Adrenal gland (tissue), 12 donors: ENCODE data around the gene CXorf38. TPM values are rescaled to one million over a fixed set of nuclear protein-coding genes. Genes with fewer than 3 reads are reported as not detected.

Source experiments
- DNase-seq, 7 donors: peaks; one replicate each; pipeline ENCODE4 v3.0.0-alpha.2; 2019 to 2020
- H3K27ac ChIP-seq, 5 donors: fragments of 200-600 bp; sonication (generic) in 4 of 5; 1 replicate in 3 of 5; 2 replicates in 2 of 5; pipeline versions ENCODE4 v1.5.1 to v1.8.0; 2016 to 2020; ENCODE audit warnings: mild to moderate bottlenecking in 1 of 5
- H3K27me3 ChIP-seq: fragments of 200-600 bp; 2 replicates; pipeline ENCODE4 v1.8.0; 2021
- H3K36me3 ChIP-seq, 2 donors: fragments of 200-600 bp; replicated peaks in 1 of 2; 1 replicate in 1 of 2; 2 replicates in 1 of 2; pipeline versions ENCODE4 v1.5.1 to v1.8.0; 2018 to 2022
- H3K4me1 ChIP-seq, 2 donors: fragments of 200-600 bp; replicated peaks in 1 of 2; 1 replicate in 1 of 2; 2 replicates in 1 of 2; pipeline versions ENCODE4 v1.5.1 to v1.8.0; 2018 to 2021
- H3K4me3 ChIP-seq, 4 donors: fragments of 200-600 bp; sonication (generic) in 3 of 4; one replicate each; pipeline ENCODE4 v1.5.1; 2016 to 2018
- H3K9me3 ChIP-seq, 3 donors: fragments of 200-600 bp; sonication (generic) in 1 of 3; replicated peaks in 1 of 3; 1 replicate in 2 of 3; 2 replicates in 1 of 3; pipeline versions ENCODE4 v1.5.1 to v1.8.0; 2016 to 2021
- POLR2A ChIP-seq, 2 donors: fragments of 450-650 bp; IDR thresholded peaks; one replicate each; pipeline ENCODE4 v1.6.1; 2017; ENCODE audit warnings: antibody characterized with exemption in 2 of 2, mild to moderate bottlenecking in 2 of 2, moderate library complexity in 1 of 2
- WGBS, 4 donors: extraction: QIAGEN DNeasy Blood & Tissue Kit in 2 of 4; methylation state at CpG; one replicate each; pipeline versions ENCODE4 v1.1.5 to v1.1.7; 2013 to 2017; 5-methylcytosine and 5-hydroxymethylcytosine counted together
- intact Hi-C, 2 donors: fragments of 100-400 bp; cut with DNase I; formaldehyde crosslinking; loops; one replicate each; pipeline versions ENCODE4 v1.14.1 to v1.15.0; 2022 to 2023
- polyA plus RNA-seq, 3 donors: library from polyadenylated mRNA; stranded (reverse); fragments of 200-250 nt in 2 of 3; fragments of 350-450 nt in 1 of 3; fragmentation: Illumina TruSeq in 1 of 3; extraction: RNeasy Lipid Tissue Mini Kit (QIAGEN cat#74804) in 1 of 3; gene quantifications; one replicate each; pipeline ENCODE4 v1.2.3, GENCODE V29; 2013 to 2014
- total RNA-seq, 9 donors: library from RNA; depleted of rRNA in 4 of 9; stranded (reverse); fragments of >200 nt in 4 of 9; fragments of 120-200 nt in 1 of 9; fragmentation: NEBNext Ultra II Directional in 1 of 9; extraction: Animal tissue kit (Norgen Biotek cat#: 25700) in 1 of 9; gene quantifications; one replicate each; pipeline versions ENCODE4 v1.1.0 to v1.2.4, GENCODE V29; 2013 to 2023
- TF ChIP-seq, protein P1 (sequence below), 6 experiments: fragments of 450-650 bp in 4 of 6; fragments of 200-600 bp in 2 of 6; sonication (generic) in 1 of 6; IDR thresholded peaks; 1 replicate in 5 of 6; 2 replicates in 1 of 6; pipeline versions ENCODE4 v1.5.1 to v1.8.0; 2016 to 2021; ENCODE audit warnings: antibody characterized with exemption in 6 of 6, mild to moderate bottlenecking in 2 of 6, moderate library complexity in 1 of 6
- donor health status: healthy with polysubstance abuse.
- donor health status: Bipolar disorder and iron deficiency.
- donor health status: DM: yes; HTN: yes; CAD: no.
- donor health status: DM: no; HTN: no; CAD: no.
- donor health status: DM: no; HTN: no; CAD: no.
- donor health status: DM: yes; HTN: yes; CAD: no.

Gene CXorf38
- total and polyA plus RNA-seq, 12 donors: 6.6 to 23.8 (median 17.7) TPM

GRCh38 chrX:40632199-40632598 is 15.2 kb downstream of the CXorf38 start:
- Histone ChIP-seq H3K4me3 (no peak overlapping the region), H3K27ac (no peak overlapping the region), H3K27me3 (peaks cover 3% of the 10 kb centered on the region), H3K9me3 (no peaks in the 10 kb centered on the region), H3K4me1 (no peaks in the 10 kb centered on the region), H3K36me3 (peaks cover 0 to 84% of the 10 kb centered on the region in 2 donors)
- WGBS, 4 donors: 79 to 89% (median 85%) methylated on average over 3 to 4 of the region's 4 CpGs
- DNase-seq: no peak
- TF ChIP-seq, protein P1, sequence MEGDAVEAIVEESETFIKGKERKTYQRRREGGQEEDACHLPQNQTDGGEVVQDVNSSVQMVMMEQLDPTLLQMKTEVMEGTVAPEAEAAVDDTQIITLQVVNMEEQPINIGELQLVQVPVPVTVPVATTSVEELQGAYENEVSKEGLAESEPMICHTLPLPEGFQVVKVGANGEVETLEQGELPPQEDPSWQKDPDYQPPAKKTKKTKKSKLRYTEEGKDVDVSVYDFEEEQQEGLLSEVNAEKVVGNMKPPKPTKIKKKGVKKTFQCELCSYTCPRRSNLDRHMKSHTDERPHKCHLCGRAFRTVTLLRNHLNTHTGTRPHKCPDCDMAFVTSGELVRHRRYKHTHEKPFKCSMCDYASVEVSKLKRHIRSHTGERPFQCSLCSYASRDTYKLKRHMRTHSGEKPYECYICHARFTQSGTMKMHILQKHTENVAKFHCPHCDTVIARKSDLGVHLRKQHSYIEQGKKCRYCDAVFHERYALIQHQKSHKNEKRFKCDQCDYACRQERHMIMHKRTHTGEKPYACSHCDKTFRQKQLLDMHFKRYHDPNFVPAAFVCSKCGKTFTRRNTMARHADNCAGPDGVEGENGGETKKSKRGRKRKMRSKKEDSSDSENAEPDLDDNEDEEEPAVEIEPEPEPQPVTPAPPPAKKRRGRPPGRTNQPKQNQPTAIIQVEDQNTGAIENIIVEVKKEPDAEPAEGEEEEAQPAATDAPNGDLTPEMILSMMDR (IDR thresholded peaks at IDR 0.05): no peak
- no peak for TF ChIP-seq POLR2A (IDR thresholded peaks at IDR 0.05)
- intact Hi-C loops: no loop called here

- Histone ChIP-seq H3K4me3 (no peak overlapping the region), H3K9me3 (no peaks in the 10 kb centered on the region), H3K36me3 (peaks cover 0 to 51% of the 10 kb centered on the region in 2 donors), H3K27me3 (peaks cover 5% of the 10 kb centered on the region), H3K4me1 (no peaks in the 10 kb centered on the region), H3K27ac (no peak overlapping the region)
- intact Hi-C loops: no loop called here
- no peak for DNase-seq
- 85 to 88% (median 87%) methylated on average over 3 to 5 of the region's 5 CpGs for WGBS, 4 donors
- no peak for TF ChIP-seq POLR2A (IDR thresholded peaks at IDR 0.05)
- TF ChIP-seq, protein P1 (IDR thresholded peaks at IDR 0.05): no peak
These were observed 18.9 kb downstream of the CXorf38 start for GRCh38 chrX:40628506-40628905.

DNA sequence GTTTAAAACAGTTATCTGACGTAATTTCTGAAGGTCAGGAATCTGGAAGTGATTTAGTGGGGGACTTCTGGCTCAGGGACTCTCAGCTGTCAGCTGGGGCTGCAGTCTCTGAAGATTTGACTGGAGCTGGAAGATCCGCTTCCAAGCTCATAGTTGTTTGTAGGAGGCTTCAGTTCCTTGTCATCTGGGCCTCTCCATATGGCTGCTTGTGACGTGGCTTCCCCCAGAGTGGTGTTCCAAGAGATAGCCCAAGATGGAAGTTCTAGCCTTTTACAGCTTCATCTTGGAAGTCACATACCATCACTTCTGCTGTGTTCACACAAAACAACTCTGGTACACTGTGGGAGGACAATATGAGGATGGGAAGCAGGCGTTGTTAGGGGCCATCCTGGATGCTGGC is 22.1 kb downstream of the CXorf38 start:
- intact Hi-C loops: no loop called here
- Histone ChIP-seq H3K9me3 (no peaks in the 10 kb centered on the region), H3K4me1 (no peaks in the 10 kb centered on the region), H3K4me3 (no peak overlapping the region), H3K27ac (no peak overlapping the region), H3K36me3 (peaks cover 0 to 29% of the 10 kb centered on the region in 2 donors), H3K27me3 (peaks cover 3% of the 10 kb centered on the region)
- TF ChIP-seq, protein P1 (IDR thresholded peaks at IDR 0.05): no peak
- TF ChIP-seq POLR2A (IDR thresholded peaks at IDR 0.05): no peak
- WGBS, 4 donors: 75 to 86% (median 77%) methylated on average over 1 to 4 of the region's 4 CpGs
- DNase-seq: no peak

GRCh38 chrX:40623665-40624064 is 23.7 kb downstream of the CXorf38 start:
- Histone ChIP-seq H3K27me3 (peaks cover 3% of the 10 kb centered on the region), H3K9me3 (no peaks in the 10 kb centered on the region), H3K4me1 (no peaks in the 10 kb centered on the region), H3K27ac (no peak overlapping the region), H3K36me3 (peaks cover 0 to 13% of the 10 kb centered on the region in 2 donors), H3K4me3 (no peak overlapping the region)
- 82 to 92% (median 88%) methylated on average over 10 to 32 of the region's 32 CpGs for WGBS, 4 donors
- TF ChIP-seq, protein P1 (IDR thresholded peaks at IDR 0.05): no peak
- no peak for TF ChIP-seq POLR2A (IDR thresholded peaks at IDR 0.05)
- intact Hi-C loops: no loop called here
- no peak for DNase-seq
